Ramos (cell line): ENCODE results near the gene DYTN.
"Not testable (repeated sequence)": the region's sequence is repeated elsewhere in the genome, so short reads cannot be mapped to it uniquely, and the experiment has no call there.

Experiments used
- in situ Hi-C: fragments of 300-500 bp; cut with MboI; formaldehyde crosslinking; loops from one replicate; pipeline ENCODE4 v1.14.3; 2022; ENCODE audit warnings: low sequenced_read_pairs; ENCODE audit not compliant: unreplicated experiment

DYTN gene, protein sequence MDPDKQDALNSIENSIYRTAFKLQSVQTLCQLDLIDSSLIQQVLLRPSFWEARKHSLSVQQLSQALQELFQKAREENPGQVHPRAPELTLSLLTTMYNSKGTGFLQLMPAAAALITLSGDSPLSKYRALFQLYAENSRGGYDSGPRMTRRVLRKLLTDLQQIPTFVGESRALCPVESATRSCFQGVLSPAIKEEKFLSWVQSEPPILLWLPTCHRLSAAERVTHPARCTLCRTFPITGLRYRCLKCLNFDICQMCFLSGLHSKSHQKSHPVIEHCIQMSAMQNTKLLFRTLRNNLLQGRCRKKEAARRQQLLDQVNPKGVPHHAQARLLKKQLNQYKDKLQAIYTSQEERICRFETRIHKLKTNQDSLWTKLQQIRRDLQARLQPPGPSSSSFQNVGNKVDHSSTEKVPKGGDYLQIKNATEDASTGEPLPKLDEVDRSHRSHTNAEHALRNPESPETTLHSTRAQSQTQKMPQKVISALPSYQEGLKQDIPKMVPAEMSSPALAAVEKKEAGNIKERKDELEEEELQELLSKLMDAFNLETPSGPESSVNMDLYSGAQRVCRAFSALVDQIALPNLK

GRCh38 chr2:206718296-206718695 lies at the start of gene DYTN:
DYTN (minus strand) TSS chr2:206718396; CDS start chr2:206718279, 117 bp downstream.
- in situ Hi-C loops, result no loop called here

DNA sequence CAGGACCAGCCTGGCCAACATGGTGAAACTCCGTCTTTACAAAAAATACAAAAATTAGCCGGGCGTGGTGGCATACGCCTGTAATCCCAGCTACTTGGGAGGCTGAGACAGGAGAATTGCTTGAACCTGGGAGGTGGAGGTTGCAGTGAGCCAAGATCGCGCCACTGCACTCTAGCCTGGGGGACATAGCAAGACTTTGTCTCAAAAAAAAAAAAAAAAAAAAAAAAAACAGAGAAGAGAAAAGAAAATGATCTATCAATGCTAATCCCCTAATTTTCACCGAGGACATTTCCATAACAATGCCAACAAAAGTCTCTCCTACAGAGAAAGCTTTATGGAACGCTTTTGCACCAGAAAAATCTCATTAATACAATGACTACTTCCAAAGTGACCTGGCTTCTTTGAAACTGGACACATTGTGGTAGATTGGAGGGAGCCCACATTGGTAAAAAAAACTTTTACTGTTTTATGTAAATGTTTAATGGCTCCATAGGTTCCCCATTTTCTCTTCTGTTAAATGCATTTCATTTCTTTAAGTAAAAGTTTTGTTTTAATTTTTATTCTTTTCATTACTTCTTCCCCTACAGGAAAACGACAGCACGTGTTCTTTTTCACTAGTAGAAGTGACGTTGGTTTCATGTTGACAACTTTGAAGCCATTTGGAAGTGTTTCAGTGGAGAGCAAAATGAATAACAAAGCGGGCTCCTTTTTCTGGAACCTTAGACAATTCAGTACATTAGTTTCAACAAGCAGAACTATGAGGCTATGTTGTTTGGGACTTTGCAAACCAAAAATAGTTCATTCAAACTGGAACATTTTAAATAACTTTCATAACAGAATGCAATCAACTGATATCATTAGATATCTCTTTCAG lies 48.1 kb upstream of the DYTN start:
- in situ Hi-C loops, result no loop called here

DNA sequence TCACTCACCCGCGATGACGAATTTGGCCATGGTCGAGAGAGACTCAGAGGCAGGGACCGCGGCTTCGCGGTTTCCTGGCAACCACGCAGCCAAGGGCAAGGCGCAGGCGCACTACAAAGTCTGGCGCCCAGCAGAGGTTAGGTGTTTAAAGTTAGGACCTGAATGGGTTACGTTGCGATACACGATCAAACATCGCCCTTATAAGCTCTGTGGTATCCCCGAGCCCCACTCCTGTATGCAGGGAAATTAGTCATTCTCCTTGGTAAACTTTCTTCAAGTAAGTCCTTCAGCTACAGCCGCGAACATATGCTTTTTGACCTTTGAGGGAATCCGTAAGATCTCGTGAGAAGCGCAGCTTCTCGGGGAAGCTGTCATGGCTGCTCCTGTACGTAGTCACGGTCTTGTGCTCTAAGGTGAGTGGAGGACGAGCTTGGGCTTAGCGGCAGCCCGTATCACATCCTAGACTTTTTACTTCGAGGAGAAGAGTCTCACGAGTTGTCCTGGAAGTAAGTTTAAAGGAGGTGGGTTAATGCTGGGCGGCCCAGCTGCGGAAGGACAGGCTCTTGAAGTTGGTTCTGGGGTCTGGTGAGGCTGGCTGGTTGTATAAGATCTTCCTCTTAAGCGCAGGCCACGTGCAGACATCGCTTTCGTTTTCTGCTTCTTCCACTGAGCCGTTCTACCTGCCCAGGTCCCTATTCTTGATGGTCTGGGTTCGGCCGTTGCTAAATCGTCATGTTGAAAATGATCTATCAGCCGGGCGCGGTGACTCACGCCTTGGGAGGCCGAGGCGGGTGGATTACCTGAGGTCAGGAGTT lies 47.3 kb upstream of the DYTN start, which contains the start of the genes FASTKD2 and MDH1B:
Gene FASTKD2, plus strand, starts transcription at position 365 of the 815 bp plus-strand sequence. CDS start 1,088 bp downstream, outside the sequence.
Gene MDH1B, minus strand, starts transcription at position 87 of the 815 bp plus-strand sequence. Its CDS starts 57 bp downstream, at position 30.
- in situ Hi-C loops, result no loop called here

DNA sequence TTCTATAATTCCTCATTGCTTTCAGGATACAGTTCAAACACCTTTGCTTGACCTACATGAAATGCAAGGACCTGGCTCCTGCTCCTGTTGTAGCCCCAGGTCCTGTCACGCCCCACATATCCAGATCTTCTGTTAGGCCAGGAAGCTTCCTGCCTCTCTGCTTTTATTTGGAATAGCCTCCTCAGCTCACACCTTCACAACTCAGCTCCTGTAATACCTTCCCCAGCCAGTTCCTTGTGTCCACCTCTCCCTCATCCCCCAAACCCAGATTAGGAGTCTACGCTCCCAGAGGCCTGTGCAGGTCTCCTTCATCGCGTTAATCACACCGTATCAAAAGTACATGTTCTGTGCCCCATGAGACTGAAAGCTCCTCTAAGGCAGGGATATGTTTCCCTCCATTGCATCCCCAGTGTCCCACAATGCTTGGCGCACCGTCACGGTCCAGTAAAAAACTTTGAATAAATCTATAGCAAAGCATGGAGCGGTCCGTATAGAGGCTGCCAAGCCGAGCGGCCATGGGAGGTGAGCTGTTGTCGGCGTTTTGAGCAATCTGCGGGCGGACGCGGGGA lies 46.6 kb upstream of the DYTN start:
- in situ Hi-C loops, result no loop called here

- in situ Hi-C loops, result no loop called here
Observed at GRCh38 chr2:206756816-206757215, 38.6 kb upstream of the DYTN start.

- in situ Hi-C loops, result no loop called here
Observed at GRCh38 chr2:206740800-206741199, 22.6 kb upstream of the DYTN start.

- in situ Hi-C loops, result no loop called here
Observed at GRCh38 chr2:206739271-206739670, 21.1 kb upstream of the DYTN start.

DNA sequence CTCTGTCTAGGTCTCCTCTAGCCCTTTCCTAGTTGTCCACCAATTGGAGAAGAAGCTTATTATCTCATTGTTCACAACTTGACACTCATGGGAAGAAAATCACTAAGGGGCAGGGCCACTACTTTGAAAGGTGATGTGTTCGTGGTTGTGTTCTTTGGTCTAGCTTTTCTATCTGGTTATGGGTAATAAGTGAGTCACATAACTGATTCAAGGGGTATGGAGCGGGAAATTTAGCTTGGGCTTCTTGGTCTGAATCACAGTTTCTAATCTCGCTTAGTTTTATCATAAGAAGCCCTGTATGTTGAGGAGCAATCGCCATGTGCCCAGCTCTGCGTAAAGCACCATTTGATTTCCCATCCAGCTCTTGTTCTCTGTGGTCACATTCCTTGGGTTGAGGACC lies 18.7 kb upstream of the DYTN start:
- in situ Hi-C loops, result no loop called here

DNA sequence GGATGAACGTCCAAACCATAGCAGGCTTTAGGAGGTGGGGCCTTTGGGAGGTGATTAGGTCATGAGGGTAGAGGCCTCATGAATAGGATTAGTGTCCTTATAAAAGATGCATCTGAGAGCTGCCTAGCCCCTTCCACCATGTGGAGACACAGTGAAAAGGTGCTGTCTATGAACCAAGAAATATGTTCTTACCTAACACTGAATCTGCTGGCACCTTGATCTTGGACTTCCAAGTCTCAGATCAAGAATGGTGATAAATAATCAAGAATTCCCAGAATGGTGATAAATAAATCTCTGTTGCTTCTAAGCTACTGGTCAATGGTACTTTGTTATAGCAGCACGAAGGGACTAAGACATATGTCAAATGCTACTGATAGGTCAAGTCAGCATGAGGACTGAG lies 15.1 kb upstream of the DYTN start:
- in situ Hi-C loops, result no loop called here

DNA sequence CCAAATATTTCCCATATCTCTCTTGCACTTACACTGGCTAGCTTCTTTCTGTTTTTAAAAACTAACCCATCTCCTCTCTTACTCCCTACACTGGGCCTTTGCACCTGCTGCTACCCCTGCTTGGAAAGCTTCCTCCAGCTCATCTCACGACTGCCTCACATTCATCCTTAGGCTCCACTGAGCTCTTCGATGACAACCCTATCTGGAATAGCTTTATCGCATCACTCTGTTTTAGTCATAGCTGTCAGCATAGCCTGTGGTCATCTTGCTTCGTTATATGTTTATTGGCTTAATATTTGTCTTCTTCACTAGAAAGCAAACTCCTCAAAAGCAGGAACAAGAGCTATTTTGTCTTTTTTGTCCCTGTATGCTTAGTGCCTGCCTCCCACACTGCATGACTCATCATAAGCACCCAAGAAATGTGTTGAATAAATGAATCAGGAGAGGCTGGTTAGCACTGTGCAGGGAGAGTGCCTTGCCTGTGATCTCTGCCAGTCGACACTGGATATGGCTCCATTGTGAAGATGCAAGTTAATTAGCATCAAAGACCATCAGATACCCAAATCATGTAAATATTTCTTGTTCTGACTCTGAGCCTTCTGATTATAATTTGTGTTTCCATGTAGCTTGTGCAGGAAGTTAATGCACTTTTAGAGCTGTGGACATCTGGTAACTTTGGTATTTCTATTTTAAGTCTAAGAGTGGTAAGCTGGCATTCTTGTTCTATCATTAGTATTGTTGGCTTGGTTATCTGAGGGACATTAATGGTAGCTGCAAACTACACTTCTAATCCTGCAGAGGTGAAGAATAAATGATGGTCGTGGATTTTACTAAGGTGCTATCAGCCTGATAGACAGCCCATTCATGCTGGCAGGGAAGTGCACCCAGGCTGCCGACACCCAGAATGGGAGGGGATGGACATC lies 10.3 kb upstream of the DYTN start:
- in situ Hi-C loops, result no loop called here

DNA sequence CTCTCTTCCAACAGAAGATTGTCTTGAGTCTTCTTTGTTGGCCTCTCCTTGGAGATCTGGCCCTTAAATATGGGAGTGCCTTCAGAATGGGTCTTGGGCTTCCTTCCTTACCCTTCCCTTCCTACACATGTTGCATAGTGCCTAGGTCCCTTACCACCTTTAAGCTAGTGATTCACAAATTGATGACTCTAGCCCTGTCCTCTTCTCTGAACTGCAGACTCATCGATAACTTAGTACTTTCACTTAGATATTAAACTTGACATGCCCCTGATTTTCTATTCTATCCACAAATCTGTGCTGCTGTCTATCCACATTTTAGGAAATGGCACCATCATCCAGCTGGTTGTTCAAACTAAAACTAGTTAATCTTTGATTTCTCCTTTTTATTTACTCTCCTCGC lies 9.1 kb upstream of the DYTN start:
- in situ Hi-C loops, result no loop called here

DNA sequence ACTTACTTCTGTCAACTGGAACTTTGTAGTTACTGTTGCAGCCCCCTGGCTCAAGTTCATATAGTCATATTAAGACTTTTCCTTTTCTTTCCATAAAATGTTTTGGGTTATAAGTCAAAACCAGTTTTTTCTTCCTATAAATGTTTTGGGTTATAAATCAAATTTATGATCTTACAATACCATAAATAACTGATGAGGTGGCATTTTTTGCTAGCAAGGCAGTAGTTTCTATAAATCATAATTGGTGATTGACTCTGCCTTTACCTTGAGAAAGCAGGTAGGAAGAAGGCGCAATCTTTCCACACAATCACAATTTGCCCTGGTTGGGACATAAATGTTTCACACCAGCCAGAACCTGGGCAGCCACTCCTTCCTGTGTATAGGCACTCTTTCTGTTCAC lies 5.1 kb upstream of the DYTN start:
- in situ Hi-C loops, result no loop called here

- in situ Hi-C loops, result no loop called here
Observed at GRCh38 chr2:206721256-206721920, 3.2 kb upstream of the DYTN start.

DNA sequence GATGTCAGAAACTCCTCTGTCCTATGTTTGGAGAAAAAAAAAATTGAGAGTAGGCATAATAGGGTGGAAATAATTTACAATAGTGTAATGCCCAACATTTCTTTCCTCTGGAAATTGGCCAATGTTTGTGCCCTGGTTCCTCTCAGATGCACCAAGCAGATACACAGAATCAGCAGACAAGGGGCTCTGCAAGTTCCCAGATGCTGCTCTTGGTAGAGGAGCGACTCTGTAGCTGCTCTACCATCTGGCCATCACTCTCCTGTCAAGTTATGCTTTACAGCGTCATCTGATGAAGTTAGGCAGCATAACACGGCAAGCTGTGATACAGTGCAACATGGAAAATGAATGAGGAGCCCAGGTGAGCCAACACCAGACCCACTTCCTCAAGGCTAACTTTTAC lies 1.6 kb downstream of the DYTN start:
- in situ Hi-C loops, result no loop called here

DNA sequence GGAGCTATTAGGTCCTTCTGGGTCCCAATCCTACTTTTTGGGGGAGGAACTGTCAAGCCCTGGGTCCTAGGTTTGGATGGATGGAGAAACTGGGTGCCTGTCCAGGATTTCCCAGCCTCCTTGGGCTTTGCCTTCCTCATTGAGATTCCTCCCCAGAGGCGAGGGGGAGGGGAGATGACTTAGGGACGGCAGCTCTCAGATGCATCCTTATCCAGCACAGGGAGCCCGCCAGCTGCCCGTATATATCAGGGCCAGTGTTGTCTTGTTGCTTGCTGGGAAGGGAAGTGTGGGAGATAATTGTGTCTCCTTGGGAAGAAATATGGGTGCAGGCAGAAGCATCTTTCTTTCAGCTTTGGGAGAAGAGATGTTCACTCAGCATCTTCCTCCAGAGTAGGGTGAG lies 3.0 kb downstream of the DYTN start:
- in situ Hi-C loops, result not testable (repeated sequence)

- in situ Hi-C loops, result no loop called here
Observed at GRCh38 chr2:206713746-206714145, 4.5 kb downstream of the DYTN start.

DNA sequence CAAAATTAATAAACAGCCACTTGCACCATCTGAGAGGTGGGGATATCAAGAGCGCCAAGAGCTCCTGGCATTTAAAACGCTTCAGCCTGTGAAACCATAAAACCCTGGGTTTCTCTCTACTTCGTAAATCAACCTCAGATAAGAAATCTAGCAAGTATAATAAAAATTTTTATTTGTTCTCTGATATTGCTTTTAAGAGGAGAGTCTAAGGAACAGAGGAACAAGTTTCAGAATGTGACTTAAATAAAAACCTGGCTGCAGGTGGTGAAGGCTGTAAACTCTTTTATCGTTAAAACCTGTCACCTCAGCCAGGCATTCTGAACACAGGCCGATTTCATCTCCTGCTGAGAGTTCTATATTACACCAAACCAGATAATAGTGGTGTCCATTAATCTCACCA lies 9.9 kb downstream of the DYTN start:
- in situ Hi-C loops, result no loop called here

DNA sequence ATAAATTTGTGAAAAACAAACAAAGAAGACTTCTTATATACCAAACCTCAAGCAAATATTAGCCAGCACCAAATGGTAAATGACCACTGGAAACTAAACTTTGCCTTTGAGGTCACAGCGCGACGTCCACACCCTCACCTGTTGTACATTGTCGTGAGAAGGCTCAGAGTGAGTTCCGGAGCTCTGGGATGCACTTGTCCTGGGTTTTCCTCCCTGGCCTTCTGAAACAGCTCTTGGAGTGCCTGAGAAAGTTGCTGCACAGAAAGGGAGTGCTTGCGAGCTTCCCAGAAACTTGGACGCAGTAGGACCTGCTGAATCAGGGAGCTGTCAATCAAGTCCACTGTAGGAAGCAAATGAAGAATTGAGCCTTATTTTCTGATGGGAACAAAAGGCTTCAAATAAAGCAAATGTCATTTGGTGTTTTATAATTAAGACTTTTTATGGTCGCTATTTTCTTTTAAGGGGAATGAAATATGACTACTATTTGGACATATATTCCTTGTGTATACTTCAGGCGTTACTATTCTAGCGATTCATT lies 11.0 kb downstream of the DYTN start:
- in situ Hi-C loops, result no loop called here
